Limb (tissue), 2 donors: Measurements from ENCODE around the gene SPIRE1.
"Not testable (repeated sequence)": the region's sequence is repeated elsewhere in the genome, so short reads cannot be mapped to it uniquely, and the experiment has no call there.

Source experiments
- DNase-seq, 2 donors: peaks; one replicate each; pipeline ENCODE4 v3.0.0-alpha.2; 2016; ENCODE audit errors: extremely low spot score in 2 of 2

Gene SPIRE1

DNA sequence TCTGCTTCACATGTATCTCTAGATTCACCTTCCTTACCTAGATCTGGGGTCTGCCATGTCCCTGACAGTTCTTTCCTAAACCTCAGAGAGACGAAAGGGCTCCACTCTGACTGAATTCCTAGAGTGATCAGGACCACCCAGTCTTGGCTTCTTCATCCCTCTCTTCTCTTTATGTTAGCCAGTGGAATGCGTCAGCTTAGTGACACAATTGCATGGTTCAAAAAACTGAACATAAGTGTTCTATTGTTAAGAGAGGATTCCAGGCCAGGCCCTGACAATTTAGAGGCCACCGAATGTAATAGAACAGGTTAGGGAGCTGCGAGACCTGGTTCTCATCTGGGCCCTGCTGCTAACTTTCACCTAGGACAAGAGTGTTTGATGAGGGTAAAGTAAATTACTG is 240.2 kb downstream of the SPIRE1 start:
- no peak for DNase-seq

DNA sequence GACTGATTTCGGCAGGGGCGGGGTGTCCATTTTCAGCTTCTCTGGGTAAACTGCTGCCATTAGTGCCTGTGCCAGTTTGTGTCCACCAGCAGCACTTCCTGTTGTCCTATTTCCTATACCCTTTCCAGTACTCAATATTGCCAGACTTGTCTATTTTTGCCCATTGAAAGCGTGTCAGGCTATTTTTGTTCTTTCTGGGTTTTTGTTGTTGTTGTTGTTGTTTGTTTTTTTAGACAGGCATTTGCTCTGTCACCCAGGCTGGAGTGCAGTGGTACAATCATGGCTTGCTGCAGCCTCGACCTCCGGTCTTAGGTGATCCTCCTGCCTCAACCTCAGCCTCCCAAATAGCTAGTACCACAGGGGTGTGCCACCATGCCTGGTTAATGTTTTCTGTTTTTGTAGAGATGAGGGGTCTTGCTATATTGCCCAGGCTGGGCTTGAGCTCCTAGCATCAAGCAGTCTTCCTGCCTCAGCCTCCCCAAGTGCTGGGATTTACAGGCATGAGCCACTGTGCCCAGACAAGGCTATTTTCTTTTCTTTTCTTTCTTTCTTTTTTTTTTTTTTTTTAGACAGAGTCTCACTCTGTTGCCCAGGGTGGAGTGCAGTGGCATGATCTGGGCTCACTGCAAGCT is 241.7 kb downstream of the SPIRE1 start:
- no peak for DNase-seq

DNA sequence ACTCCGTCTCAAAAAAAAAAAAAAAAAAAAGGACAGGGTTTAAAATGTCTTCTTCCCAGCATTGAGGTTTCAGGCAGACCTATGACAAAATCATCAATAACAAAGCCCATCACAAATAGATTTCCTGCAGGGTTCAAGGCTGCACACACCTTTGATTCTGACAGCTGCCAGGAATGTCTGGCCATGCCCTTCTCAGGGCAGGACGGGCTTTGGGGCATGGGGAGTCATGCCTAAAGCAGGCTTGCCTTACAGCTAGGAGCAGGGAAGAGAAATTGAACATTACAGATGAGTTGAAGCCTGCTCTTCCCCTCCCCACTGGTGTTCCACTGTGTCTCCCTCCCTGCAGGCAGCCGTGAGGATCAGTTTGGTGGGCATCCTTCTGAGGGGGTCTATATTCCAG is 246.5 kb downstream of the SPIRE1 start:
- DNase-seq = no peak

DNA sequence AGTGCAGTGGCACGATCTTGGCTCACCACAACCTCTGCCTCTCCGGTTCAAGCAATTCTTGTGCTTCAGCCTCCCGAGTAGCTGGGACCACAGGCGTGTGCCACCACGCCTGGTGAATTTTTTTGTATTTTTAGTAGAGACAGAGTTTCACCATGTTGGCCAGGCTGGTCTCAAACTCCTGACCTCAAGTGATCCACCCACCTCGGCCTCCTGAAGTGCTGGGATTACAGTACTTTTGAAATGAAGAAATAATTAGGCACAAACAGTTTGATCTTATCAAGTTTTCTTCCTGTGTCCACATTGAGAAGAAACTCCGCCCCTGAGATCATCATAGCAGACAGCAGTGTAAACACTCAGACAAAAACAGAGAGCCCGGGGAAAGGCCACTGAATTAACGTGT is 247.2 kb downstream of the SPIRE1 start:
- DNase-seq = not testable (repeated sequence)

DNA sequence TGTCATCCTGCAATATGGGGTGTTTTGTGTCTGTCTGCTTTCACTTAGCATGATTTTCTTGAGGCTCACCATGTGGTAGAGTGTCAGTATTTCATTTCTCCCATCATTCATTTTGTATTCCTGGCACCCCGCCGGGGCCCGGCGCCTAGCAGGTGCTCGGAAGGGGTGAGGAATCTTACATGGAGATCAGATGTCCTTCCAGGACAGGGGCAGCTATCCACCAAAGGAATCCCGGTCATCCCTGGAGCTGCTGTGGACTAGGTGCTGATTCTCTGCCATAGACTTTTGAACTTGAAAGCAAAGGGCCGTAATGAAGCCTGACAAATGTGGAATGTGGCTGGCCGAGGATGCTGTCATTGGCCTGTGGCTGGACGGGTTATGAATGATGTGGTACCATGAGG is 247.8 kb downstream of the SPIRE1 start:
- DNase-seq = peak; percentile 18 to 59

DNA sequence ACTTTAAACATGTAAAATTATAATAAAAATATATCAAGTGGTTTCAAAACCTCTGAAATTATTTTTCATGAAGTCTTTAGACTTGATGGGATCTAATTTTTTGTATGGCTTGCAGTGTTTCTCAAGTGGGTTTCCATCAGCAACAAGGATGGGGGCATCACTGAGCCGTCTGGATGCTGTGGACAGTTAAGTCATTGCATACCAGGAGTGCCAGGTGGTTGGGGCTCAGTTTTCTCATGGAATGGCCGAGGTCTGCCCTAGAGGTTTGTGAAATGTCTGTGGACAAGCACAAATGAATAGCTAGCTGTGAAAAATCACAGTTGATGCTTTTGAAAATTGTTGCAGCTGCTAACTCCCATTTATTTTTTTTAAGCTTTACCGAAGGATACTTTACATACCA is 248.4 kb downstream of the SPIRE1 start:
- DNase-seq = peak; percentile 46 to 51

DNA sequence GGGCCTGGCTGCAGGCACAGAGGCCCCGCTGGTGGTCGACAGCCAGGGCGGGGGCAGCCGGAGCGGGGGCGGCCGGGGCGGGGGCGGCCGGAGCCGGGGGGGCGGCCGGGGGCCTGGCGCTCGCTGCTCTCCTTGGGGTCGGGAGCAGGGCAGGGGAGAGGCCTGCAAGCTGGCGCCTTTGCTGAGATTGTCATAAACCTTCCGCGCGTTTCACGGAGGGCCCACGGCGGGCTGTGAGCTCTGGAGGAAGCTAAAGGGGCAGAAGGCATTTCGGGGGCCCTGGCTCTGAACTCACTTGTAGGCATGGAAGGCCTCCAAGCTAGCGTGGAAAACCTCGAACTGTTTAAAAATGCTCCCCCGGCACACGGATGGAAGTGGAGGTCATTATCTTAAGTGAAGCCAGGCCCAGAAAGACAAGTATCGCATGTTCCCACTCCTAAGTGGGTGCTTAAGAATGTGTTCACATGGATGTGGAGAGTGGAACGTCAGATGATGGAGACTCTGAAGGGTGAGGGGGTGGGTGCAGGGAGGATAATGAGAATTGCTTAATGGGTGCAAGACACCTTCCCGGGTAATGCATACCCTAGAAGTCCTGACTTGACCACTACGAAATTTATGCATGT is 249.5 kb downstream of the SPIRE1 start:
- DNase-seq = peak in 1 of 2 donors; percentile 18

DNA sequence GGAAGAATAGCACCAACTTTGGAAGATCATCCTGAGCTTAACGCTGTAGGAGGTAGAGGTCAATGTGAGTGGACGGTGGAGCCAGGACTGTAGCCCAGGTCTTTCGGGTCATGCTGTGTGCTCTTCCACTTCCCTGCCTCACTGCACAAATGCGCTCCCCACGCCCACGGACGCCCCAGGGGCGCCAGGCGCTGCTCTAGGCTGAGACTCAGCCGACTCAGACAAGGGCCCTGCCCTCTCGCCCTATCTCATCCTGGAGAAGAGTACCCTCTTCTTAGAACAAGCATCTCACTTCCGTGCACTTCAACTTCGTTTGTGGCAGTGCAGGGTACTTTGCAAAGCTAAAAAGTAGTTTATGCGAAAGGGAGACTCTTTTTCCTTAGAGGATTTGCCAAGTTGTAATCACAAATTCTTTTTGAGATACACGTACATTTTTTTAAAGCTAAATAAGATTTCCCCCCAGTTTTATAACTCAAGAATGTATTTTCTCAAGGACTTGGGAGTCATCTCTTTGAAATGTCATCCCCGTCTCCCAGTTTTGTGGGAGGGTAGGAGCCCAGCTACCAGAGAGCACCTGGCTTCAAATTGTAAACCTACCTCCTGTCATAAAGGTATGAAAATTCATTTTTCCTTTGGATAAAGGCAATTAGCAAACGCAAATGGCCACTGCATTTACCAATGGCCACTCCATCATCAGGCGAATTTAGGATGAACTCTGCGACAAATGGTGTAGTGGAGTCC is 251.4 kb downstream of the SPIRE1 start:
- DNase-seq = no peak

DNA sequence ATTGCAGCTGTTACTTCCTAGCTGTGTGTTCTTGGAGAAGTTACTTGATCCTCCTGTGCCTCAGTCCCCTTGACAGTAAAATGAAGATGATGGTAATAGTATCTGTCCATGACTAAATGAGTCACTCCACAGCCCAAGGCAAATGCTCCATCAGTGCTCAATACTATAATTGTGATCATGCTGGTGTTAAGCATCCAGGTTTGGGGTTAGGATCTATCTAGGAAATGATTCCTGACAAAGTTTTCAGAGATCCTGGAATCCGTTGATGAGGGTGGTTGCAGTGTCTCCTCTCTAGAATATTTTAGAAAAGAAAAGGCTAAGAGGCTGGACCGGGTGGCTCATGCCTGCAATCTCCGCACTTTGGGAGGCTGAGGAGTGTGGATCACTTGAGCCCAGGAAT is 252.8 kb downstream of the SPIRE1 start:
- no peak for DNase-seq

DNA sequence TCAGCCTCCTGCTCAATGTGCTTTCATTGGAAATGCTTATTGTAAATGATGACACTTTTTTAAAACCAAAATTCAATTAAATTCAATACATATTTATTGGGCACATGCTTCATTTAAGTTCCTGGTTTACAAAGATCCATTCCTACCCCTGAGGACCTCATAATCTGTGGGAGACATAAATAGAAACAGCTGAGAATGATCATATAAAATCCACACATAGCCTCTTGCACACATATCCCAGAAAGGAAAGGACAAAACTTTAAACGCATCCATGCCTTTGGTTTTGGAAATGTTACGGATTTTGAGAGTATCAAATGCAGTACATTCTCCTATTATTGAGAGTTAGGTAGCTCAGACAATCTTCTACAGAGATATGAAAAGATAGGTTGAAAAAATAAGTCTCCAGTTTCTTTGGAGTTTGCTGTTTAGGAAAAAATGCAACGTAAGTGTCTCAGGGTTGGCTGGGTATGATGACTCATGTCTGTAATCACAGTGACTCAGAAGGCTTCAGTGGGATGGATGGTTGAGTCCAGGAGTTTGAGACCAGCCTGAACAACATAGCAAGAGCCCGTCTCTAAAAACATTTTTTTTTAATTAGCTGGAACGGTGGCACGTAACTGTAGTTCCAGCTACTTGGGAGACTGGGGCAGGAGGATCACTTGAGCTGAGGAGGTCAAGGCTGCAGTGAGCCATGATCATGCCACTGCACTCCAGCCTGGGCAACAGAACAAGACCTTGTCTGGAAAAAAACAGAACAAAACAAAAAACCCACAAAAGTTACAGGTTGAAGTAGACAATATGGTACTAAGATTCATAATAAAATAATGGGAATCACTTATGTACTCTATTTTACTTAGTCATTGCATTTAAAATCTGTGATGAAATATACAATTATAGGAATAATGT is 254.1 kb downstream of the SPIRE1 start:
- DNase-seq = no peak

DNA sequence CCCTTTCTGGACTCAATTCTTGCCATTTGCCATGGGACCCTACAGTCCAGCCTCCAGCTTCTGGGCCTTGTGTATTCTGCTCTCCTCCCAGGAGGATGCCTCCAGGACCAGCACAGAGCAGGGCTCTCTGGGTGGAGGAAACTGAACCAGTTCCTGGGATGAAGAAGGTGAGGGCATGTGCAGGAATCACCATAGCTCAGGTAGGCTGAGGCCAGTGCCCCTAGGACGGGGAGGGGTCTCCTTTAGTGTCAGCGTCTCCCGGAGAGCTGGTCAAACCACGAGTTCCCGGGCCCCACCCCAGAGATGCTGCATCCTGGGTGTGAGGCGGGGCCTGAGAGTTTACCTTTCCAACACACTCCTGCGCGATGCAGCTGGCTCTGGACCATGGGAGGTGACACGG is 256.0 kb downstream of the SPIRE1 start:
- DNase-seq = no peak

DNA sequence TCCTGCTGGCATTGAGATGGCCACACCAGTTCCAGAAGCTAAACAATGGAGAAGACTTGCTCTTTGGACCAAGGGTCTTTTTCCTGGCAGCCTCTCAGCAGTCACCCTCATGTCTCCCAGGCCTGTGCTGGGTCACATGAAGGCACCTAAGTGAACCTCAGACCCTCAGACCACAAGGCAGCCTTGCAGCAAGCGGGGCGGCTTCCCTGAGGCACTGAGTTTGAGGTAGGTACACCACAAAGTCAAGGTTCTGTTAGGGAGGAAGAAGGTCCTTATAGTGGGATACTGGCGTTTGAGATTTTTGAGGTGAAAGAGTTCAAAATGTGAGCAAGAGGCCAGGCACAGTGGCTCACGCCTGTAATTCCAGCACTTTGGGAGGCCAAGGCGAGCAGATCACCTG is 258.7 kb downstream of the SPIRE1 start:
- no peak for DNase-seq

DNA sequence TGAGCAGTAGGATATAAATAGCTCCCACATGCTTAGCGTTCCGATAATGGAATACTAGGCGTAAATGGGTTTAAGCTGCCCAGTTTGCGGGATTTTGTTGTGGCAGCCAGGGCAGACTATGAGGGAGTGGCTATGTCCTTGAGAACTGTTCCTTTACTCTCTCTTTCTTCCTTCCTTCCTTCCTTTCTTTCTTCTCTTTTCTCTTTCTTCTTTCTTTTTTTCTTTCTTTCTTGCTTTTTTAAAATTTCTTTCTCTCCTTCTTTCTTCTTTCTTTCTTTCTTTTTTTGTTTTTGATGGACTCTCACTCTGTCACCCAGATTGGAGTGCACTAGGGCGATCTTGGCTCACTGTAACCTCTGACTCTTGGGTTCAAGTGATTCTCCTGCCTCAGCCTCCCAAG is 259.3 kb downstream of the SPIRE1 start:
- DNase-seq = no peak

DNA sequence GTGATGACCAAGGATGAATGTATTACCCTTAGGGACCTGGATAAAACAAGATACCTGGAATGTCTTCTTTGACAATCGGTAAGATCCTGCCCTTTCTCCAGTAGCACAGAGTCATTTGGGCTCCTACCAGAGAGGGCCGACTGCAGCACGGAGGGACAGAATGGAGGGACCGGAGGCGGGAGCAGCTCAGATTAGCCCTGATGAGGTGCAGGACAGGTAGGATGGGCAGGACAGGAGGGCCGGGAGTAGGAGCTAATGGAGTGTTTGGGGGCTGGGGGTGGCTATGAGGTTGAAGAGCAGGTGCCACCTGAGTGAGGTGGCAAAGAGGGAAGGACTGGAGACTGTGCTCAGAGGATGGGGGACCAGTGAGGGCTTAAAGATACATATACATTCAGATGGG is 260.1 kb downstream of the SPIRE1 start:
- DNase-seq = no peak

DNA sequence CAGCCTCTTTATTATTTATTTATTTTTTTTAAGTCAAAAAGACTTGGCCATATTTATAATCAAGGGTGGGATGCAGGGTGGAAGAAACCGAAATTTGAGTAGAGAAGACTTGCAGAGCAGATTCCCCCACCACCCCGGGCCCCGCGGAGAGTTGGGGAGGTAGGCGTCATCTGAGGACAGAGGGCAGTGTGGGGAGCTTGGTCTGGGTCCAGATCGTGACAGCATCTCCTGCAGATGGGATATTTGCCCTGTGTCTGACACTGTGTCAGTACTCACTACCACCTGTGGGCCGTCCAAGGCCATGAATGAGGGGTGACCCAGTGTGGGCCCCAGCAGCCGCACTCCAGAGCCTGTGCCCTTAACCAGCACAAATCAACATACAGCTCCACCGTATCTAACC is 260.7 kb downstream of the SPIRE1 start:
- no peak for DNase-seq
